Panc1 (cell line): ENCODE results near the gene MPIG6B.

Source experiments
- POLR2AphosphoS5 ChIP-seq: IDR thresholded peaks from 2 replicates; pipeline ENCODE4 v1.6.1; 2012; ENCODE audit warnings: mild to moderate bottlenecking, low read depth, low read length, moderate library complexity
- SIN3A ChIP-seq: IDR thresholded peaks from 2 replicates; pipeline ENCODE4 v1.6.1; 2012; ENCODE audit warnings: low read depth, mild to moderate bottlenecking, low read length, moderate library complexity, borderline replicate concordance; ENCODE audit not compliant: insufficient read depth
- TCF7L2 ChIP-seq: IDR thresholded peaks from 2 replicates; pipeline ENCODE4 v1.6.1; 2011; ENCODE audit warnings: mild to moderate bottlenecking, low read depth, low read length, inconsistent platforms
- TF ChIP-seq, protein P1 (sequence below): fragments of 450-650 bp; IDR thresholded peaks from 2 replicates; pipeline ENCODE4 v1.5.1; 2017; ENCODE audit warnings: mild to moderate bottlenecking
- TF ChIP-seq, protein P2 (sequence below), 2 experiments: IDR thresholded peaks; 2 replicates each; pipeline ENCODE4 v1.6.1; 2011 to 2012; ENCODE audit warnings: low read depth in 2 of 2, control low read depth in 1 of 2, low read length in 1 of 2, mild to moderate bottlenecking in 1 of 2, moderate library complexity in 1 of 2; ENCODE audit not compliant: insufficient read depth in 1 of 2

DNA sequence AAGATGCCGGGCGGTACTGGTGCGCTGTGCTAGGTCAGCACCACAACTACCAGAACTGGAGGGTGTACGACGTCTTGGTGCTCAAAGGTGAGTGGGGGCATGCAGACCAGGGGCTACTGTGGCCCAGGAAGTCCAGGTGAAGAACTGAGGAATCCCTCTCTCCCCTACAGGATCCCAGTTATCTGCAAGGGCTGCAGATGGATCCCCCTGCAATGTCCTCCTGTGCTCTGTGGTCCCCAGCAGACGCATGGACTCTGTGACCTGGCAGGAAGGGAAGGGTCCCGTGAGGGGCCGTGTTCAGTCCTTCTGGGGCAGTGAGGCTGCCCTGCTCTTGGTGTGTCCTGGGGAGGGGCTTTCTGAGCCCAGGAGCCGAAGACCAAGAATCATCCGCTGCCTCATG is 15.5 kb upstream of the MPIG6B start:
- TF ChIP-seq, protein P1, sequence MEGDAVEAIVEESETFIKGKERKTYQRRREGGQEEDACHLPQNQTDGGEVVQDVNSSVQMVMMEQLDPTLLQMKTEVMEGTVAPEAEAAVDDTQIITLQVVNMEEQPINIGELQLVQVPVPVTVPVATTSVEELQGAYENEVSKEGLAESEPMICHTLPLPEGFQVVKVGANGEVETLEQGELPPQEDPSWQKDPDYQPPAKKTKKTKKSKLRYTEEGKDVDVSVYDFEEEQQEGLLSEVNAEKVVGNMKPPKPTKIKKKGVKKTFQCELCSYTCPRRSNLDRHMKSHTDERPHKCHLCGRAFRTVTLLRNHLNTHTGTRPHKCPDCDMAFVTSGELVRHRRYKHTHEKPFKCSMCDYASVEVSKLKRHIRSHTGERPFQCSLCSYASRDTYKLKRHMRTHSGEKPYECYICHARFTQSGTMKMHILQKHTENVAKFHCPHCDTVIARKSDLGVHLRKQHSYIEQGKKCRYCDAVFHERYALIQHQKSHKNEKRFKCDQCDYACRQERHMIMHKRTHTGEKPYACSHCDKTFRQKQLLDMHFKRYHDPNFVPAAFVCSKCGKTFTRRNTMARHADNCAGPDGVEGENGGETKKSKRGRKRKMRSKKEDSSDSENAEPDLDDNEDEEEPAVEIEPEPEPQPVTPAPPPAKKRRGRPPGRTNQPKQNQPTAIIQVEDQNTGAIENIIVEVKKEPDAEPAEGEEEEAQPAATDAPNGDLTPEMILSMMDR, result no peak
- TF ChIP-seq POLR2AphosphoS5, result no peak
- no peak for TF ChIP-seq SIN3A
- TF ChIP-seq, protein P2, sequence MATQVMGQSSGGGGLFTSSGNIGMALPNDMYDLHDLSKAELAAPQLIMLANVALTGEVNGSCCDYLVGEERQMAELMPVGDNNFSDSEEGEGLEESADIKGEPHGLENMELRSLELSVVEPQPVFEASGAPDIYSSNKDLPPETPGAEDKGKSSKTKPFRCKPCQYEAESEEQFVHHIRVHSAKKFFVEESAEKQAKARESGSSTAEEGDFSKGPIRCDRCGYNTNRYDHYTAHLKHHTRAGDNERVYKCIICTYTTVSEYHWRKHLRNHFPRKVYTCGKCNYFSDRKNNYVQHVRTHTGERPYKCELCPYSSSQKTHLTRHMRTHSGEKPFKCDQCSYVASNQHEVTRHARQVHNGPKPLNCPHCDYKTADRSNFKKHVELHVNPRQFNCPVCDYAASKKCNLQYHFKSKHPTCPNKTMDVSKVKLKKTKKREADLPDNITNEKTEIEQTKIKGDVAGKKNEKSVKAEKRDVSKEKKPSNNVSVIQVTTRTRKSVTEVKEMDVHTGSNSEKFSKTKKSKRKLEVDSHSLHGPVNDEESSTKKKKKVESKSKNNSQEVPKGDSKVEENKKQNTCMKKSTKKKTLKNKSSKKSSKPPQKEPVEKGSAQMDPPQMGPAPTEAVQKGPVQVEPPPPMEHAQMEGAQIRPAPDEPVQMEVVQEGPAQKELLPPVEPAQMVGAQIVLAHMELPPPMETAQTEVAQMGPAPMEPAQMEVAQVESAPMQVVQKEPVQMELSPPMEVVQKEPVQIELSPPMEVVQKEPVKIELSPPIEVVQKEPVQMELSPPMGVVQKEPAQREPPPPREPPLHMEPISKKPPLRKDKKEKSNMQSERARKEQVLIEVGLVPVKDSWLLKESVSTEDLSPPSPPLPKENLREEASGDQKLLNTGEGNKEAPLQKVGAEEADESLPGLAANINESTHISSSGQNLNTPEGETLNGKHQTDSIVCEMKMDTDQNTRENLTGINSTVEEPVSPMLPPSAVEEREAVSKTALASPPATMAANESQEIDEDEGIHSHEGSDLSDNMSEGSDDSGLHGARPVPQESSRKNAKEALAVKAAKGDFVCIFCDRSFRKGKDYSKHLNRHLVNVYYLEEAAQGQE (IDR thresholded peaks at IDR 0.05; ENCODE audit: insufficient read depth in 1 of 2, low read depth in 2 of 2, low read length in 1 of 2), result no peak
- TF ChIP-seq TCF7L2, result no peak
